H1 (cell line): ENCODE results near the gene TNNT1. TPM values are rescaled to one million over a fixed set of nuclear protein-coding genes. Genes with fewer than 3 reads are reported as not detected.
A peak's percentile ranks its signal among the peaks of the same experiment; 100 is the strongest.

Experiments
- CTCF ChIA-PET: fragments of 300-600 bp; sonication (Branson Sonifier 250); formaldehyde crosslinking; loops from one replicate; lab custom pipeline; 2021; ENCODE audit not compliant: partially characterized antibody; lab: Charles Lee
- POLR2A ChIA-PET: fragments of 300-600 bp; sonication (Branson Sonifier 250); formaldehyde crosslinking; loops from one replicate; lab custom pipeline; 2021; ENCODE audit warnings: inconsistent platforms; ENCODE audit not compliant: partially characterized antibody; lab: Charles Lee
- DNase-seq, 2 experiments: peaks; one replicate each; pipeline versions ENCODE4 v3.0.0 to v3.0.0-alpha.2; 2010 to 2022; ENCODE audit warnings: low spot score in 2 of 2, low read depth in 1 of 2, mixed read lengths in 1 of 2
- FAIRE-seq: peaks from 2 replicates; lab custom pipeline; 2011; peaks lifted over from hg19 to GRCh38; lab: Jason Lieb, UNC
- H2AFZ ChIP-seq: 2 replicates; pipeline ENCODE4 v1.8.1; 2012; ENCODE audit warnings: low read length, inconsistent platforms
- H2AK5ac ChIP-seq: 2 replicates; pipeline ENCODE4 v1.6.1; 2013; ENCODE audit warnings: low read depth, low read length
- H2BK120ac ChIP-seq: replicated peaks from 2 replicates; pipeline ENCODE3; 2013; ENCODE audit warnings: low read depth, low read length, inconsistent platforms
- H2BK12ac ChIP-seq: 2 replicates; pipeline ENCODE4 v1.6.1; 2013; ENCODE audit warnings: low read depth, low read length
- H2BK15ac ChIP-seq: 2 replicates; pipeline ENCODE4 v1.6.1; 2013; ENCODE audit warnings: low read length
- H2BK20ac ChIP-seq: 2 replicates; pipeline ENCODE4 v1.6.1; 2013; ENCODE audit warnings: low read length
- H2BK5ac ChIP-seq: 2 replicates; pipeline ENCODE4 v1.6.1; 2013; ENCODE audit warnings: low read depth, low read length
- H3K14ac ChIP-seq: 2 replicates; pipeline ENCODE4 v1.6.1; 2013; ENCODE audit warnings: inconsistent platforms; ENCODE audit not compliant: insufficient read length
- H3K18ac ChIP-seq: 2 replicates; pipeline ENCODE4 v1.6.1; 2013; ENCODE audit warnings: low read length; ENCODE audit errors: extremely low read depth
- H3K23ac ChIP-seq: 2 replicates; pipeline ENCODE4 v1.6.1; 2013; ENCODE audit warnings: inconsistent platforms; ENCODE audit not compliant: insufficient read length
- H3K23me2 ChIP-seq: 2 replicates; pipeline ENCODE4 v1.6.1; 2013; ENCODE audit warnings: low read depth, low read length
- H3K27ac ChIP-seq: 2 replicates; pipeline ENCODE4 v1.6.1; 2011; ENCODE audit warnings: low read depth, low read length, inconsistent platforms
- H3K27me3 ChIP-seq, 4 experiments: replicated peaks in 1 of 4; 1 replicate in 1 of 4; 2 replicates in 3 of 4; pipeline versions ENCODE4 v1.6.1 to v1.8.1; 2011 to 2013; ENCODE audit warnings: low read length in 3 of 4, mild to moderate bottlenecking in 3 of 4, inconsistent platforms in 2 of 4, mixed read lengths in 2 of 4, moderate library complexity in 1 of 4; ENCODE audit not compliant: control insufficient read depth in 3 of 4, insufficient read depth in 3 of 4; ENCODE audit errors: extremely low read depth in 1 of 4
- H3K36me3 ChIP-seq, 4 experiments: 2 replicates each; pipeline versions ENCODE4 v1.6.1 to v1.8.1; 2011 to 2013; ENCODE audit warnings: mild to moderate bottlenecking in 4 of 4, low read length in 3 of 4, moderate library complexity in 2 of 4, control low read depth in 1 of 4, inconsistent platforms in 1 of 4; ENCODE audit not compliant: insufficient read depth in 4 of 4, control insufficient read depth in 2 of 4
- H3K4ac ChIP-seq: replicated peaks from 2 replicates; pipeline ENCODE3; 2013; ENCODE audit warnings: low read length, low read depth, mixed read lengths, inconsistent platforms; ENCODE audit not compliant: insufficient read length
- H3K4me1 ChIP-seq, 4 experiments: replicated peaks in 1 of 4; 1 replicate in 1 of 4; 2 replicates in 3 of 4; pipeline versions ENCODE4 v1.6.1 to v1.8.1; 2011 to 2013; ENCODE audit warnings: low read length in 3 of 4, inconsistent platforms in 2 of 4, mixed read lengths in 1 of 4; ENCODE audit not compliant: insufficient read depth in 4 of 4, control insufficient read depth in 3 of 4
- H3K4me2 ChIP-seq, 2 experiments: 2 replicates each; pipeline versions ENCODE4 v1.6.1 to v1.8.1; 2011 to 2013; ENCODE audit warnings: low read depth in 2 of 2, low read length in 2 of 2, control low read depth in 1 of 2, inconsistent platforms in 1 of 2, mild to moderate bottlenecking in 1 of 2; ENCODE audit not compliant: insufficient read depth in 1 of 2
- H3K4me3 ChIP-seq, 4 experiments: fragments of 200-600, 300-600 bp in 1 of 4; sonication (generic), shearing (Covaris generic), sonication (Bioruptor Twin) in 1 of 4; 2 replicates each; pipeline versions ENCODE4 v1.5.1 to v1.8.1; 2011 to 2016; ENCODE audit warnings: low read length in 4 of 4, low read depth in 3 of 4, control low read depth in 2 of 4, inconsistent platforms in 2 of 4, mild to moderate bottlenecking in 2 of 4, mixed read lengths in 1 of 4, moderate library complexity in 1 of 4; ENCODE audit not compliant: insufficient read depth in 2 of 4; ENCODE audit errors: extremely low read depth in 1 of 4
- H3K56ac ChIP-seq: replicated peaks from 2 replicates; pipeline ENCODE3; 2013; ENCODE audit warnings: low read depth, mild to moderate bottlenecking, mixed read lengths, low read length, inconsistent platforms; ENCODE audit not compliant: insufficient read length
- H3K79me1 ChIP-seq: 2 replicates; pipeline ENCODE4 v1.6.1; 2013; ENCODE audit warnings: low read depth, low read length, control low read depth
- H3K79me2 ChIP-seq, 2 experiments: 2 replicates each; pipeline versions ENCODE4 v1.6.1 to v1.8.1; 2012 to 2013; ENCODE audit warnings: low read length in 2 of 2, mild to moderate bottlenecking in 2 of 2, inconsistent platforms in 1 of 2; ENCODE audit not compliant: insufficient read depth in 2 of 2, control insufficient read depth in 1 of 2
- H3K9ac ChIP-seq, 4 experiments: replicated peaks in 1 of 4; 1 replicate in 1 of 4; 2 replicates in 3 of 4; pipeline versions ENCODE4 v1.6.1 to v1.8.1; 2011 to 2013; ENCODE audit warnings: low read depth in 3 of 4, low read length in 3 of 4, control low read depth in 2 of 4, mild to moderate bottlenecking in 2 of 4, moderate library complexity in 2 of 4, inconsistent platforms in 1 of 4; ENCODE audit errors: extremely low read depth in 1 of 4
- H3K9me3 ChIP-seq, 2 experiments: 2 replicates each; pipeline versions ENCODE4 v1.6.1 to v1.8.1; 2012 to 2013; ENCODE audit warnings: mild to moderate bottlenecking in 2 of 2, moderate library complexity in 2 of 2, control low read depth in 1 of 2, inconsistent platforms in 1 of 2, low read depth in 1 of 2, low read length in 1 of 2, mixed read lengths in 1 of 2; ENCODE audit not compliant: insufficient read depth in 2 of 2
- H4K20me1 ChIP-seq, 2 experiments: replicated peaks in 1 of 2; 2 replicates each; pipeline versions ENCODE3 to v1.8.1; 2011 to 2013; ENCODE audit warnings: inconsistent platforms in 2 of 2, low read length in 2 of 2, mild to moderate bottlenecking in 1 of 2; ENCODE audit not compliant: insufficient read depth in 2 of 2, control insufficient read depth in 1 of 2
- H4K5ac ChIP-seq: 2 replicates; pipeline ENCODE4 v1.6.1; 2013; ENCODE audit warnings: low read length, low read depth, mixed read lengths, inconsistent platforms; ENCODE audit not compliant: insufficient read length
- H4K8ac ChIP-seq: 2 replicates; pipeline ENCODE4 v1.8.0; 2013; ENCODE audit warnings: mild to moderate bottlenecking, moderate library complexity, low read length, inconsistent platforms; ENCODE audit not compliant: insufficient read depth; ENCODE audit errors: extremely low read depth
- H4K91ac ChIP-seq: replicated peaks from 2 replicates; pipeline ENCODE3; 2013; ENCODE audit warnings: low read length, mixed read lengths, inconsistent platforms; ENCODE audit not compliant: insufficient read length
- CBX8 ChIP-seq: fragments of 300-800, 300-1000 bp; sonication (generic); IDR thresholded peaks from 2 replicates; pipeline ENCODE4 v1.7.1; 2016; ENCODE audit warnings: low read depth, low read length, borderline replicate concordance
- CTCF ChIP-seq, 3 experiments: IDR thresholded peaks; 1 replicate in 2 of 3; 2 replicates in 1 of 3; pipeline versions ENCODE4 v1.5.1 to v1.6.1; 2011; ENCODE audit warnings: low read length in 3 of 3, mild to moderate bottlenecking in 3 of 3, inconsistent platforms in 2 of 3, low read depth in 1 of 3, moderate library complexity in 1 of 3; ENCODE audit not compliant: insufficient read depth in 1 of 3; ENCODE audit errors: control extremely low read depth in 1 of 3
- EZH2 ChIP-seq: fragments of 200-600 bp; sonication (generic); IDR thresholded peaks from 2 replicates; pipeline ENCODE4 v1.7.1; 2012; ENCODE audit warnings: low read depth, mild to moderate bottlenecking, moderate library complexity, low read length, inconsistent platforms; ENCODE audit not compliant: severe bottlenecking
- SIN3A ChIP-seq, 2 experiments: IDR thresholded peaks in 1 of 2; conservative IDR thresholded peaks in 1 of 2; 2 replicates each; pipeline ENCODE4 v1.6.1; 2011 to 2012; ENCODE audit warnings: low read length in 2 of 2, improper control_type of control experiment in 1 of 2, low read depth in 1 of 2, mild to moderate bottlenecking in 1 of 2
- SIRT6 ChIP-seq: IDR thresholded peaks from one replicate; pipeline ENCODE4 v1.7.1; 2012; ENCODE audit warnings: low read length, inconsistent platforms
- USF2 ChIP-seq: IDR thresholded peaks from 2 replicates; pipeline ENCODE4 v1.6.1; 2011; ENCODE audit warnings: low read length, improper control_type of control experiment
- ZNF274 ChIP-seq: IDR thresholded peaks from 2 replicates; pipeline ENCODE4 v1.7.0; 2012; ENCODE audit warnings: low read length, borderline replicate concordance; ENCODE audit errors: extremely low read depth
- WGBS, 2 experiments: shearing (Covaris generic) in 1 of 2; methylation state at CpG; one replicate each; pipeline versions ENCODE4 v1.1.6 to v1.1.7; 2013 to 2015; ENCODE audit warnings: low lambda C conversion rate in 2 of 2, mixed read lengths in 2 of 2, inconsistent platforms in 1 of 2, low coverage in 1 of 2, missing lambda C conversion rate in 1 of 2; ENCODE audit not compliant: insufficient replicate concordance in 2 of 2, insufficient coverage in 1 of 2, insufficient read length in 1 of 2; ENCODE audit errors: extremely low coverage in 1 of 2, missing lambda C conversion rate in 1 of 2; 5-methylcytosine and 5-hydroxymethylcytosine counted together
- polyA plus RNA-seq, 7 experiments: library from polyadenylated mRNA; depleted of rRNA in 3 of 7; stranded (reverse) in 5 of 7; unstranded in 2 of 7; fragments of >200 nt in 5 of 7; fragments of 200-250 nt in 2 of 7; gene quantifications; 1 replicate in 5 of 7; 2 replicates in 1 of 7; 4 replicates in 1 of 7; pipeline versions ENCODE4 v1.2.1 to v1.2.3, GENCODE V29; 2011 to 2013; ENCODE audit warnings: missing spikeins in 2 of 7, mixed read lengths in 2 of 7
- total RNA-seq: library from RNA; stranded (reverse); fragmentation: NEBNext Ultra II Directional; extraction: Animal tissue kit (Norgen Biotek cat#: 25700); gene quantifications from 2 replicates; pipeline ENCODE4 v1.2.1, GENCODE V29; 2021

The TNNT1 gene
- total and polyA plus RNA-seq, 2 of the 8 experiments (the other 6 are each of a cell fraction or from before 2014, with no cell fraction given), result 69.6 to 107 TPM

- H2BK12ac ChIP-seq, result no peak overlapping the region
- H3K27me3 ChIP-seq, result no peaks in the 10 kb centered on the region
- H3K23me2 ChIP-seq, result no peaks in the 10 kb centered on the region; the same call in 1 of the 2 replicates
- no peak overlapping the region for H2AFZ ChIP-seq
- no peaks in the 10 kb centered on the region for H3K9me3 ChIP-seq
- no peaks in the 10 kb centered on the region for H3K79me2 ChIP-seq
- H3K18ac ChIP-seq, result no peak overlapping the region
- H3K14ac ChIP-seq, result no peak overlapping the region
- no peak overlapping the region for H2BK20ac ChIP-seq
- H4K5ac ChIP-seq, result no peak overlapping the region
- ChIA-PET CTCF (interaction anchor here (0.6 to 3.3 kb wide), 11 partner anchors 9 to 286 kb away, joined by 3 to 17 read pairs (median 5); partner anchors contain the start of gene PPP1R12C), POLR2A (interaction anchor here (0.7 to 2.7 kb wide), 8 partner anchors 8 to 46 kb away, joined by 3 to 14 read pairs (median 4); no protein-coding TSS in a partner anchor)
- WGBS, 2 experiments, result 92% methylated on average over 14 of the region's 14 CpGs; no CpG with 5 or more reads in 1 of the 2 experiments
- peaks cover 0 to 19% (median 4%) of the 10 kb centered on the region in 4 experiments; a peak in 4 of 8 replicates for H3K36me3 ChIP-seq
- no peaks in the 10 kb centered on the region for H4K20me1 ChIP-seq
- H4K8ac ChIP-seq, result no peak overlapping the region
- H3K23ac ChIP-seq, result no peak overlapping the region
- no peak overlapping the region for H3K4me2 ChIP-seq
- no peak overlapping the region for H3K4me3 ChIP-seq
- H3K9ac ChIP-seq, result no peak overlapping the region
- H2BK5ac ChIP-seq, result no peak overlapping the region
- no peak overlapping the region for H3K4ac ChIP-seq
- H2BK15ac ChIP-seq, result no peak overlapping the region
- DNase-seq (no peak), FAIRE-seq (no peak)
- H3K79me1 ChIP-seq, result no peaks in the 10 kb centered on the region
- no peak overlapping the region for H4K91ac ChIP-seq
- H3K27ac ChIP-seq, result no peak overlapping the region
- H2AK5ac ChIP-seq, result no peak overlapping the region
- H3K4me1 ChIP-seq, result peaks cover 0 to 2% (median 0%) of the 10 kb centered on the region in 4 experiments; a peak in 1 of 7 replicates
- H3K56ac ChIP-seq, result no peak overlapping the region
- H2BK120ac ChIP-seq, result no peak overlapping the region
- no peak for TF ChIP-seq SIRT6
- TF ChIP-seq USF2, result no peak
- no peak for TF ChIP-seq ZNF274
- TF ChIP-seq CBX8, result no peak
- TF ChIP-seq EZH2, result no peak
- no peak for TF ChIP-seq SIN3A (conservative IDR thresholded peaks at IDR 0.05 in 1 of 2, IDR thresholded peaks at IDR 0.05 in 1 of 2; ENCODE audit: low read depth in 1 of 2, low read length in 2 of 2)
- 0 out of 4 replicates have a peak, but pooled peaks of 1 of the 3 experiments have one; percentile 5 for TF ChIP-seq CTCF (IDR thresholded peaks at IDR 0.05; ENCODE audit: control extremely low read depth in 1 of 3, insufficient read depth in 1 of 3, low read depth in 1 of 3, low read length in 3 of 3)
These were observed 16.4 kb downstream of the TNNT1 start for GRCh38 chr19:55132453-55133129.
